ENCODE results near the gene NAA16.
A peak's percentile ranks its signal among the peaks of the same experiment; 100 is the strongest.

NAA16 gene

GRCh38 chr13:41327994-41328790, 17.1 kb downstream of the NAA16 start:
- no peaks in the 10 kb centered on the region for H3K27me3 ChIP-seq (ENCODE audit: insufficient read depth, low read length, poor library complexity, severe bottlenecking)
- H4K20me1 ChIP-seq (ENCODE audit: insufficient read depth, low read length, poor library complexity, severe bottlenecking) = peaks cover 18% of the 10 kb centered on the region
- peak overlapping the region; percentile 33 for H3K9ac ChIP-seq (ENCODE audit: low read depth, low read length, poor library complexity, severe bottlenecking)
- H3K4me3 ChIP-seq (ENCODE audit: low read length, poor library complexity, severe bottlenecking) = peak overlapping the region; percentile 28
- peak overlapping the region; percentile 56 for H3K4me2 ChIP-seq (ENCODE audit: low read depth, low read length, poor library complexity, severe bottlenecking)
- peaks cover 83% of the 10 kb centered on the region for H3K36me3 ChIP-seq (ENCODE audit: insufficient read depth, low read length)
- H3K79me2 ChIP-seq (ENCODE audit: insufficient read depth, low read length) = peaks cover 39% of the 10 kb centered on the region
- TF ChIP-seq CTCF (conservative IDR thresholded peaks at IDR 0.05; ENCODE audit: low read length) (no peak), EZH2phosphoT487 (IDR thresholded peaks at IDR 0.05; ENCODE audit: borderline replicate concordance) (no peak)
- H3K9me3 ChIP-seq (ENCODE audit: insufficient read depth, low read depth, low read length) = no peaks in the 10 kb centered on the region
- no peaks in the 10 kb centered on the region for H3F3A ChIP-seq (ENCODE audit: low read depth)
- H3K4me1 ChIP-seq (ENCODE audit: insufficient read depth, low read length, poor library complexity, severe bottlenecking) = peaks cover 19% of the 10 kb centered on the region
- H2AFZ ChIP-seq (ENCODE audit: low read length) = no peak overlapping the region
- H3K9me2 ChIP-seq (replicated peaks; ENCODE audit: low read depth, low read length) = no peaks in the 10 kb centered on the region

GRCh38 chr13:41332829-41333228, 21.8 kb downstream of the NAA16 start:
- Histone ChIP-seq H3K36me3 (ENCODE audit: insufficient read depth, low read length) (peaks cover 82% of the 10 kb centered on the region), H3K27me3 (ENCODE audit: insufficient read depth, low read length, poor library complexity, severe bottlenecking) (no peaks in the 10 kb centered on the region), H3K4me1 (ENCODE audit: insufficient read depth, low read length, poor library complexity, severe bottlenecking) (peaks cover 15% of the 10 kb centered on the region), H3K79me2 (ENCODE audit: insufficient read depth, low read length) (peaks cover 30% of the 10 kb centered on the region), H3K9me3 (ENCODE audit: insufficient read depth, low read depth, low read length) (no peaks in the 10 kb centered on the region), H3K4me2 (ENCODE audit: low read depth, low read length, poor library complexity, severe bottlenecking) (no peak overlapping the region), H3K4me3 (ENCODE audit: low read length, poor library complexity, severe bottlenecking) (no peak overlapping the region), H4K20me1 (ENCODE audit: insufficient read depth, low read length, poor library complexity, severe bottlenecking) (peaks cover 18% of the 10 kb centered on the region), H3F3A (ENCODE audit: low read depth) (no peaks in the 10 kb centered on the region), H2AFZ (ENCODE audit: low read length) (no peak overlapping the region), H3K9me2 (replicated peaks; ENCODE audit: low read depth, low read length) (no peaks in the 10 kb centered on the region), H3K9ac (ENCODE audit: low read depth, low read length, poor library complexity, severe bottlenecking) (no peak overlapping the region)
- TF ChIP-seq EZH2phosphoT487 (IDR thresholded peaks at IDR 0.05; ENCODE audit: borderline replicate concordance) (no peak), CTCF (conservative IDR thresholded peaks at IDR 0.05; ENCODE audit: low read length) (no peak)

GRCh38 chr13:41334810-41335209, 23.7 kb downstream of the NAA16 start:
- no peak overlapping the region for H3K9ac ChIP-seq (ENCODE audit: low read depth, low read length, poor library complexity, severe bottlenecking)
- peaks cover 17% of the 10 kb centered on the region for H3K79me2 ChIP-seq (ENCODE audit: insufficient read depth, low read length)
- no peak overlapping the region for H3K4me3 ChIP-seq (ENCODE audit: low read length, poor library complexity, severe bottlenecking)
- peaks cover 81% of the 10 kb centered on the region for H3K36me3 ChIP-seq (ENCODE audit: insufficient read depth, low read length)
- H3F3A ChIP-seq (ENCODE audit: low read depth) = no peaks in the 10 kb centered on the region
- no peak overlapping the region for H2AFZ ChIP-seq (ENCODE audit: low read length)
- peaks cover 7% of the 10 kb centered on the region for H3K4me1 ChIP-seq (ENCODE audit: insufficient read depth, low read length, poor library complexity, severe bottlenecking)
- no peaks in the 10 kb centered on the region for H3K27me3 ChIP-seq (ENCODE audit: insufficient read depth, low read length, poor library complexity, severe bottlenecking)
- H4K20me1 ChIP-seq (ENCODE audit: insufficient read depth, low read length, poor library complexity, severe bottlenecking) = peaks cover 9% of the 10 kb centered on the region
- TF ChIP-seq EZH2phosphoT487 (IDR thresholded peaks at IDR 0.05; ENCODE audit: borderline replicate concordance) (no peak), CTCF (conservative IDR thresholded peaks at IDR 0.05; ENCODE audit: low read length) (no peak)
- H3K4me2 ChIP-seq (ENCODE audit: low read depth, low read length, poor library complexity, severe bottlenecking) = no peak overlapping the region
- H3K9me3 ChIP-seq (ENCODE audit: insufficient read depth, low read depth, low read length) = no peaks in the 10 kb centered on the region
- H3K9me2 ChIP-seq (replicated peaks; ENCODE audit: low read depth, low read length) = no peaks in the 10 kb centered on the region

Data from Loucy (cell line).